IPS DF 4.7 (cell line): Measurements from ENCODE around the gene AP1S1.
"Not testable (repeated sequence)": the region's sequence is repeated elsewhere in the genome, so short reads cannot be mapped to it uniquely, and the experiment has no call there.

Source experiments
- DNase-seq: peaks from one replicate; pipeline ENCODE4 v3.0.0-alpha.2; 2013; ENCODE audit warnings: low spot score; ENCODE audit errors: extremely low read depth

The AP1S1 gene

GRCh38 chr7:101124376-101125056 lies 29.8 kb upstream of the AP1S1 start:
- DNase-seq, result no peak

GRCh38 chr7:101125989-101126650 lies 28.2 kb upstream of the AP1S1 start:
- no peak for DNase-seq

GRCh38 chr7:101126651-101127459 lies 27.4 kb upstream of the AP1S1 start, which contains the start of gene SERPINE1:
Gene SERPINE1 (plus strand): TSS chr7:101127104. CDS start chr7:101128394, 1,290 bp downstream.
- DNase-seq, result no peak

GRCh38 chr7:101127460-101128039 lies 26.7 kb upstream of the AP1S1 start:
- DNase-seq, result no peak

DNA sequence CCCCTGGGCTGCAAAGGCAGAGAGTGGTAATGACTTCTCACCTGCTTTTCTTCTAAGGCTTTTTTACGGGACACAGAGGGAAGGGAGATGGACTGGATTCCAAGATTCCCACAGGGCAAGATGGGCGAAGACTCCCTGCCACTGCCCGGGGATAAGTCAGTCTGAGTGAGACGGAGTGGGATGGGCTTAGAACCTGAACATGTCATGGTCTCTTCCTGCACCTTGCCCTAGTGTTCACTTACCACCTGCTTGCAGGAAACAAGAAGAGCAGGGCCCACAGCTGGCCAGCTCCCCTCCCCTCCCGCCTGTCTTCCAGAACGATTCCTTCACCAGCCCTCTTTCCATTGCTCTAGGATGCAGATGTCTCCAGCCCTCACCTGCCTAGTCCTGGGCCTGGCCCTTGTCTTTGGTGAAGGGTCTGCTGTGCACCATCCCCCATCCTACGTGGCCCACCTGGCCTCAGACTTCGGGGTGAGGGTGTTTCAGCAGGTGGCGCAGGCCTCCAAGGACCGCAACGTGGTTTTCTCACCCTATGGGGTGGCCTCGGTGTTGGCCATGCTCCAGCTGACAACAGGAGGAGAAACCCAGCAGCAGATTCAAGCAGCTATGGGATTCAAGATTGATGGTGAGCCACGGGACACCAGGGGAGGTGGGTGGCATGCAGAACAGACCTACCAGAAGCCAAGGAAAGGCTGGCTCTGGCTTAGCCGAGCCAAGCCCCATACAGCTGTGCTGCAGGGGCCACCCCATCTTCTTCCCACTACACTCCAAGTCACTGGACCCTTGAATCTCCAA lies 26.0 kb upstream of the AP1S1 start:
- no peak for DNase-seq

- DNase-seq, result no peak
Observed at GRCh38 chr7:101129603-101130117, 24.6 kb upstream of the AP1S1 start.

GRCh38 chr7:101132626-101133600 lies 21.4 kb upstream of the AP1S1 start:
- not testable (repeated sequence) for DNase-seq

- DNase-seq, result no peak
Observed at GRCh38 chr7:101133621-101134398, 20.5 kb upstream of the AP1S1 start.

GRCh38 chr7:101134399-101134980 lies 19.8 kb upstream of the AP1S1 start:
- DNase-seq, result no peak

DNA sequence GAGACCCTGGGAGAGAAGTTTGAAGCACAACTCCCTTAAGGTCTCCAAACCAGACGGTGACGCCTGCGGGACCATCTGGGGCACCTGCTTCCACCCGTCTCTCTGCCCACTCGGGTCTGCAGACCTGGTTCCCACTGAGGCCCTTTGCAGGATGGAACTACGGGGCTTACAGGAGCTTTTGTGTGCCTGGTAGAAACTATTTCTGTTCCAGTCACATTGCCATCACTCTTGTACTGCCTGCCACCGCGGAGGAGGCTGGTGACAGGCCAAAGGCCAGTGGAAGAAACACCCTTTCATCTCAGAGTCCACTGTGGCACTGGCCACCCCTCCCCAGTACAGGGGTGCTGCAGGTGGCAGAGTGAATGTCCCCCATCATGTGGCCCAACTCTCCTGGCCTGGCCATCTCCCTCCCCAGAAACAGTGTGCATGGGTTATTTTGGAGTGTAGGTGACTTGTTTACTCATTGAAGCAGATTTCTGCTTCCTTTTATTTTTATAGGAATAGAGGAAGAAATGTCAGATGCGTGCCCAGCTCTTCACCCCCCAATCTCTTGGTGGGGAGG lies 16.5 kb upstream of the AP1S1 start:
- DNase-seq, result no peak

DNA sequence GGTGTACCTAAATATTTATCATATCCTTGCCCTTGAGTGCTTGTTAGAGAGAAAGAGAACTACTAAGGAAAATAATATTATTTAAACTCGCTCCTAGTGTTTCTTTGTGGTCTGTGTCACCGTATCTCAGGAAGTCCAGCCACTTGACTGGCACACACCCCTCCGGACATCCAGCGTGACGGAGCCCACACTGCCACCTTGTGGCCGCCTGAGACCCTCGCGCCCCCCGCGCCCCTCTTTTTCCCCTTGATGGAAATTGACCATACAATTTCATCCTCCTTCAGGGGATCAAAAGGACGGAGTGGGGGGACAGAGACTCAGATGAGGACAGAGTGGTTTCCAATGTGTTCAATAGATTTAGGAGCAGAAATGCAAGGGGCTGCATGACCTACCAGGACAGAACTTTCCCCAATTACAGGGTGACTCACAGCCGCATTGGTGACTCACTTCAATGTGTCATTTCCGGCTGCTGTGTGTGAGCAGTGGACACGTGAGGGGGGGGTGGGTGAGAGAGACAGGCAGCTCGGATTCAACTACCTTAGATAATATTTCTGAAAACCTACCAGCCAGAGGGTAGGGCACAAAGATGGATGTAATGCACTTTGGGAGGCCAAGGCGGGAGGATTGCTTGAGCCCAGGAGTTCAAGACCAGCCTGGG lies 15.9 kb upstream of the AP1S1 start:
- no peak for DNase-seq

DNA sequence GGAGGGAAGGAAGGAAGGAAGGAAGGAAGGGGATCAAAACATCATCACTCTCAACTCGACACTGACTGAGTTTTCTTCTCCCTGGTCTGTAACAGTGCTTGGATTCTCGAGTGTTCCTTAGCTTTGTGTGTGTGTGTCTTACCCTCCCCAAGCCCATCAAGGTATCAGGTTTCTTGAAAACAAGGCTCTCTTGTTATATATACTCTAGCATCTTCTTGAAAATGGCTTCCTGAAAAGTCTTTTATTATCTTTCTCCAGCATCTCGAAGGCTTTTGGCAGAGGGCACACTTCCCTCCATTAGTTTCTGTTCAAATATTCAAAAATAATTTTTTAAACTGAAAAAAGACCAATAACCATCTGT lies 14.0 kb upstream of the AP1S1 start:
- DNase-seq, result no peak

DNA sequence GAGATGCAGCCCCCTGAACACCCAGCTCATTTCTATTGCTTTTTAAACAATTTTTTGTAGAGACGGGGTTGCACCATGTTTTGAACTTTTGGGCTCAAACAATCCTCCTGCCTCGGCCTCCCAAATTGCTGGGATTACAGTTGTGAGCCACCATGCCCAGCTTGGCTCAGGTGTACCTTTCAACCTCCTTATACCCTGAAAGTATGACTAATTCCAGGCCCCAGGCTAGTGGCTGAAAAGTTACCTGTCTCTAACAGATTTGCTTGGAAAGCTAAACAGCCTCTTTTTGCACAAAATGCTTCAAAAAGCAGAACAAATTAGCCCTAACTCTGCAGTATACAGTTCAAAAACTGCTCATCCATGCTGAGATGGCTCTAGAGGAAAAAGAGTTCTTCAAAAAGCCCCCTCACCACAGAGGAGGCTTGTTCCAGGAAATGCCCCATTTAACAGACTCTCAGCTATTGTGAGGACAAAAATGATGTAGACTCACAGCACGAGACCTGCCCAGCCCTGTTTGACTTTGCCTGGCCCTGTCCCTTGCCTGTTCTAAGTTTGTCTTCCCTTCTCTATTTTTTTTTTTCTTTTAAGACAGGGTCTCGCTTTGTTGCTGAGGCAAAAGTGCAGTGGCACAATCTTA lies 13.4 kb upstream of the AP1S1 start:
- DNase-seq, result no peak

- DNase-seq, result no peak
Observed at GRCh38 chr7:101151908-101152651, 2.2 kb upstream of the AP1S1 start.

GRCh38 chr7:101154693-101155102 lies 422 bp downstream of the AP1S1 start:
- no peak for DNase-seq

DNA sequence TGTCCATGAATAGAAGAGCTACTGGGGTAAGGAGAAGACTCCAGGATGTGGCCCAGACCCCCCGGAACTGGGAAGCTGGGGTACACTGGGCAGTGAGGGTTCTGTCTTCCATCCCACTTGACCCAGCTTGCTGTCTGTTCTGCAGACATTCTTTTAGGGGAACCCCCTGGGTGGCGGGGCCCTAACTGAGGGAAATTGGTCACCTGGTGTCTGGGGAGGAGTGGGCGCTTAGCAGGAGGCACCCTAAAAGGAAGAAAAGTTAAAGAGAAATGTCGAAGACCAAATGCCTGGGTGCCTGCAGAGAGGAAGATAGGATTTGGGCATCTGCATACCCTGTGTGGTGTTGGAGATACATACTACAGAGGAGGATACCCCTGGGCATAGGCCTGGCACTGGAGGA lies 1.0 kb downstream of the AP1S1 start:
- no peak for DNase-seq
